Measurements from ENCODE around the gene INSR.

INSR gene

GRCh38 chr19:7197760-7198696, 96.2 kb downstream of the INSR start:
- Histone ChIP-seq H3K9me3 (ENCODE audit: insufficient read depth, low read depth, low read length) (no peaks in the 10 kb centered on the region), H3K27me3 (ENCODE audit: insufficient read depth, low read length) (no peaks in the 10 kb centered on the region; the same call in 1 of the 2 replicates), H3K36me3 (ENCODE audit: insufficient read depth, low read depth, low read length) (no peaks in the 10 kb centered on the region), H3K27ac (ENCODE audit: low read length) (no peak overlapping the region), H3K4me3 (ENCODE audit: low read length) (peak overlapping the region; percentile 80), H3K4me1 (ENCODE audit: insufficient read depth, low read length) (no peaks in the 10 kb centered on the region), H3K9ac (ENCODE audit: low read depth, low read length) (peak overlapping the region; percentile 85)

GRCh38 chr19:7197119-7197759, 97.0 kb downstream of the INSR start:
- Histone ChIP-seq H3K36me3 (ENCODE audit: insufficient read depth, low read depth, low read length) (no peaks in the 10 kb centered on the region), H3K9me3 (ENCODE audit: insufficient read depth, low read depth, low read length) (no peaks in the 10 kb centered on the region), H3K4me1 (ENCODE audit: insufficient read depth, low read length) (no peaks in the 10 kb centered on the region), H3K27me3 (ENCODE audit: insufficient read depth, low read length) (no peaks in the 10 kb centered on the region; the same call in 1 of the 2 replicates), H3K27ac (ENCODE audit: low read length) (no peak overlapping the region), H3K9ac (ENCODE audit: low read depth, low read length) (peak overlapping the region; percentile 51; the same call in 1 of the 2 replicates), H3K4me3 (ENCODE audit: low read length) (peak overlapping the region; percentile 63)

DNA sequence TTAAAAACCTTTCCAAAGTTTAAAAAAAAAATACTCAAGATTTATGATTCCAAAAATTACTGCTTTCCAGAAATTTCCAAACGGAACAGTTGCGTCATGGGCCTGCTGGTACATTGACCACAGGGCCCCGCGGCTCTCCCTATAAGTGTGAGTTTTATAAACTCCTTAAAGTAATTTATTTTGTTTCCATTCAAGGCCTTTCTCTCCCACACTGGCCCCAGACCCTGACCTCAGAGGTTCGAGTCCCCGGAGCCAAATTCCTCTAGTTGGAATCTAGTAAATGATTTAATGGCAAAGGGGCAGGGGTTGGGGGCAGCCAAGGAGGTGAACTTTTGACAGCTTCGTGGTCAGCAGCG, 97.5 kb downstream of the INSR start:
- Histone ChIP-seq H3K9me3 (ENCODE audit: insufficient read depth, low read depth, low read length) (no peaks in the 10 kb centered on the region), H3K27me3 (ENCODE audit: insufficient read depth, low read length) (no peaks in the 10 kb centered on the region; the same call in 1 of the 2 replicates), H3K36me3 (ENCODE audit: insufficient read depth, low read depth, low read length) (no peaks in the 10 kb centered on the region), H3K4me1 (ENCODE audit: insufficient read depth, low read length) (no peaks in the 10 kb centered on the region), H3K9ac (ENCODE audit: low read depth, low read length) (peak overlapping the region; percentile 51; the same call in 1 of the 2 replicates), H3K4me3 (ENCODE audit: low read length) (peak overlapping the region; percentile 59), H3K27ac (ENCODE audit: low read length) (no peak overlapping the region)

GRCh38 chr19:7195046-7195445, 99.2 kb downstream of the INSR start:
- Histone ChIP-seq H3K27ac (ENCODE audit: low read length) (no peak overlapping the region), H3K4me3 (ENCODE audit: low read length) (no peak overlapping the region), H3K9me3 (ENCODE audit: insufficient read depth, low read depth, low read length) (no peaks in the 10 kb centered on the region), H3K4me1 (ENCODE audit: insufficient read depth, low read length) (no peaks in the 10 kb centered on the region), H3K9ac (ENCODE audit: low read depth, low read length) (no peak overlapping the region), H3K27me3 (ENCODE audit: insufficient read depth, low read length) (no peaks in the 10 kb centered on the region; the same call in 1 of the 2 replicates), H3K36me3 (ENCODE audit: insufficient read depth, low read depth, low read length) (no peaks in the 10 kb centered on the region)

DNA sequence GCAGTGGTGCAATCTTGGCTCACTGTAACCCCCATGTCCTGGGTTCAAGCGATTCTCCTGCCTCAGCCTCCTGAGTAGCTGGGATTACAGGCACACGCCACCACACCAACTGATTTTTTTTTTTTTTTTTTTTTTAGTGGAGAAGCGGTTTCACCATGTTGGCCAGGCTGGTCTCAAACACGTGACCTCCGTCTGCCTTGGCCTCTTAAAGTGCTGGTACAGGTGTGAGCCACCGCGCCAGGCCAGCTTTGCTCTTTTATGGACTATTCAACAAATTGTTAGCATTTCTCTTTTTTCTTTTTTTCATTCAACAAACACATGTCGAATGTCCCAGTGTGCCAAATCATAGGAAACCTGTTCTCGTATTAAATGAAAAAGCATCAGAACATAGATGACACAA, 99.6 kb downstream of the INSR start:
- no peaks in the 10 kb centered on the region for H3K9me3 ChIP-seq (ENCODE audit: insufficient read depth, low read depth, low read length)
- no peak overlapping the region for H3K9ac ChIP-seq (ENCODE audit: low read depth, low read length)
- H3K4me1 ChIP-seq (ENCODE audit: insufficient read depth, low read length): no peaks in the 10 kb centered on the region
- no peak overlapping the region for H3K4me3 ChIP-seq (ENCODE audit: low read length)
- no peaks in the 10 kb centered on the region for H3K36me3 ChIP-seq (ENCODE audit: insufficient read depth, low read depth, low read length)
- H3K27me3 ChIP-seq (ENCODE audit: insufficient read depth, low read length): no peaks in the 10 kb centered on the region; the same call in 1 of the 2 replicates
- H3K27ac ChIP-seq (ENCODE audit: low read length): no peak overlapping the region

DNA sequence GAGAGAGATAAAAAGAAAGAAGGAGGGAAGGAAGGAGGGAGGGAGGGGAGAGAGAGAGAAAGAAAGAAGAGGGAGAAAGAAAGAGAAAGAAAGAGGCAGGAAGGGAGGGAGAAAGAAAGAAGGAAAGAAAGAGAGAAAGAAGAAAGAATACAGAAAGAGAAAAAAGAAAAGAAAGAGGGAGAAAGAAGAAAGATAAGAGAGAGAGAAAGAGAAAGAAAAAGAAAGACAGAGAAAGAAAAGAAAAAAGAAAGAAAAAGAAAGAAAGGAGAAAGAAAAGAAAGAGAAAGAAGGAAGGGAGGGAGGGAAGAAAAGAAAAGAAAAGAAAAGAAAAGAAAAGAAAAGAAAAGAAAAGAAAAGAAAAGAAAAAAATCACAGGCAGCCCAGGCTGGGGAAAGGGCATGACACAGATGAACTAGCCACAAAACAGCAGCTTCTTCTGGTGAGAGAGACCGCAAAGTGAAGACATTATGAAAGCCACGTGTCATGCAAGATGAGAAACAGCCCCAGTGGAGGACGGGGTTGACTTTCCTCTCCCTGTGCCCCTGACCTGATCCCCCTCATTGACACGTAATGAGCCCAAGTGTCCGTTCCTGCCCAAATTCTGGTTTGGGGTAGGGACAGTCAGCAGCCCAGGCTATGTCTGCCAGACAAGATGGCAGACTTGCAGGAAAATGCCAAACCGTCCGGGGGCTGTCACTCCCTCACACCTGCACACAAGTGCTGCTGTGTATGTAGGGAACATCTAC, 102.1 kb downstream of the INSR start:
- no peak overlapping the region for H3K4me3 ChIP-seq (ENCODE audit: low read length)
- no peaks in the 10 kb centered on the region for H3K36me3 ChIP-seq (ENCODE audit: insufficient read depth, low read depth, low read length)
- H3K9me3 ChIP-seq (ENCODE audit: insufficient read depth, low read depth, low read length): no peaks in the 10 kb centered on the region
- no peaks in the 10 kb centered on the region for H3K4me1 ChIP-seq (ENCODE audit: insufficient read depth, low read length)
- H3K27me3 ChIP-seq (ENCODE audit: insufficient read depth, low read length): no peaks in the 10 kb centered on the region
- H3K9ac ChIP-seq (ENCODE audit: low read depth, low read length): no peak overlapping the region
- H3K27ac ChIP-seq (ENCODE audit: low read length): no peak overlapping the region

- Histone ChIP-seq H3K27ac (ENCODE audit: low read length) (no peak overlapping the region), H3K9me3 (ENCODE audit: insufficient read depth, low read depth, low read length) (no peaks in the 10 kb centered on the region), H3K36me3 (ENCODE audit: insufficient read depth, low read depth, low read length) (peaks cover 4% of the 10 kb centered on the region; the same call in 1 of the 2 replicates), H3K4me1 (ENCODE audit: insufficient read depth, low read length) (no peaks in the 10 kb centered on the region), H3K4me3 (ENCODE audit: low read length) (no peak overlapping the region), H3K9ac (ENCODE audit: low read depth, low read length) (no peak overlapping the region), H3K27me3 (ENCODE audit: insufficient read depth, low read length) (no peaks in the 10 kb centered on the region)
Measured at GRCh38 chr19:7188698-7189629, 105.2 kb downstream of the INSR start.

DNA sequence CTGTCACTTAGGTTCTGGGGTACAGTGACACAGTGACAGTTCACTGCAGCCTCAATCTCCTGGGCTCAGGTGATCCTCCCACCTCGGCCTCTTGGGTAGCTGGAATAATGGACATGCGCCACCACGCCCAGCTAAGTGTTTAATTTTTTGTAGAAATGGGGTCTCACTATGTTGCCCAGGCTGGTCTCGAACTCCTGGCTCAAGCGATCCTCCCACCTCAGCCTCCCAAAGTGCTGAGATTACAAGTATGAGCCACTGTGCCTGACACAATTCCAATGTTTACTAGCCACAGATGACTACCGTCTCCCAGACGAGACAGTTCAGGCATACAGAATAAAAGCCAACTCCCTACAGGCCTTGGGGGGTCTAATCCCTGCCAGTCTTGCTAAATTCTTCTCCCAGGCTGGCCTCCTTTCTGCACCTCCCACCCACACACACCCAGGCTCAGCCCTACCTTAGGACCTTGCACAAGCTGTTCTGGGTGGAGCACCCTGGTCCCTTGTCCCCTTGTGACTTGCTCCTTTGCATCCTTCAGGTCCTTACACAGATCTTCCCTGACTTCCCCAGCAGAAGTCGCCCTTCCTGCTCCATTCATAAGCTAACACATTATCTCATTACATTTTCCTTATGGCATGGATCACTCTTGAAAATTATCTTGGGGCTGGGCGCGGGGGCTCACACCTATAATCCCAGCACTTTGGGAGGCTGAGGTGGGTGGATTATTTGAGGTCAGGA, 106.4 kb downstream of the INSR start:
- H3K9ac ChIP-seq (ENCODE audit: low read depth, low read length): no peak overlapping the region
- H3K27ac ChIP-seq (ENCODE audit: low read length): no peak overlapping the region
- H3K36me3 ChIP-seq (ENCODE audit: insufficient read depth, low read depth, low read length): peaks cover 4% of the 10 kb centered on the region; the same call in 1 of the 2 replicates
- no peak overlapping the region for H3K4me3 ChIP-seq (ENCODE audit: low read length)
- H3K27me3 ChIP-seq (ENCODE audit: insufficient read depth, low read length): no peaks in the 10 kb centered on the region
- no peaks in the 10 kb centered on the region for H3K4me1 ChIP-seq (ENCODE audit: insufficient read depth, low read length)
- no peaks in the 10 kb centered on the region for H3K9me3 ChIP-seq (ENCODE audit: insufficient read depth, low read depth, low read length)

- H3K4me1 ChIP-seq (ENCODE audit: insufficient read depth, low read length): no peaks in the 10 kb centered on the region
- H3K27me3 ChIP-seq (ENCODE audit: insufficient read depth, low read length): no peaks in the 10 kb centered on the region
- H3K36me3 ChIP-seq (ENCODE audit: insufficient read depth, low read depth, low read length): peaks cover 4% of the 10 kb centered on the region; the same call in 1 of the 2 replicates
- no peaks in the 10 kb centered on the region for H3K9me3 ChIP-seq (ENCODE audit: insufficient read depth, low read depth, low read length)
- H3K4me3 ChIP-seq (ENCODE audit: low read length): no peak overlapping the region
- H3K9ac ChIP-seq (ENCODE audit: low read depth, low read length): no peak overlapping the region
- no peak overlapping the region for H3K27ac ChIP-seq (ENCODE audit: low read length)
Measured at GRCh38 chr19:7182489-7182888, 111.7 kb downstream of the INSR start.

- Histone ChIP-seq H3K36me3 (ENCODE audit: insufficient read depth, low read depth, low read length) (peaks cover 4% of the 10 kb centered on the region; the same call in 1 of the 2 replicates), H3K27me3 (ENCODE audit: insufficient read depth, low read length) (no peaks in the 10 kb centered on the region), H3K27ac (ENCODE audit: low read length) (no peak overlapping the region), H3K9ac (ENCODE audit: low read depth, low read length) (no peak overlapping the region), H3K9me3 (ENCODE audit: insufficient read depth, low read depth, low read length) (no peaks in the 10 kb centered on the region), H3K4me3 (ENCODE audit: low read length) (no peak overlapping the region), H3K4me1 (ENCODE audit: insufficient read depth, low read length) (no peaks in the 10 kb centered on the region)
Measured at GRCh38 chr19:7179917-7180306, 114.3 kb downstream of the INSR start.
